Measurements from ENCODE around the gene UBE2O. TPM values are rescaled to one million over a fixed set of nuclear protein-coding genes. Genes with fewer than 3 reads are reported as not detected.

Gene UBE2O
- total RNA-seq, 1 donor from 2014 or later: 27.1 TPM

- ATAC-seq: no peak
- no peak for DNase-seq (ENCODE audit: low spot score)
- intact Hi-C loops (cut with DNase I): loop anchor here (5.0 kb wide), 1 partner anchor 37 kb away; no protein-coding TSS in a partner anchor
These were observed 17.2 kb upstream of the UBE2O start for GRCh38 chr17:76469991-76470739.

- intact Hi-C loops (cut with DNase I): loop anchor here (5.0 kb wide), 1 partner anchor 38 kb away; no protein-coding TSS in a partner anchor
- DNase-seq (ENCODE audit: low spot score) (no peak), ATAC-seq (no peak)
These were observed 16.4 kb upstream of the UBE2O start for GRCh38 chr17:76469076-76469990.

- DNase-seq (ENCODE audit: low spot score) (no peak), ATAC-seq (no peak)
- intact Hi-C loops (cut with DNase I): loop anchor here (5.0 kb wide), 1 partner anchor 39 kb away; no protein-coding TSS in a partner anchor
These were observed 15.7 kb upstream of the UBE2O start for GRCh38 chr17:76468634-76469010.

GRCh38 chr17:76467809-76468633 lies 15.1 kb upstream of the UBE2O start:
- DNase-seq (ENCODE audit: low spot score) (no peak), ATAC-seq (no peak)
- intact Hi-C loops (cut with DNase I): loop anchor here (5.0 kb wide), 1 partner anchor 39 kb away; no protein-coding TSS in a partner anchor

GRCh38 chr17:76467366-76467765 lies 14.4 kb upstream of the UBE2O start, which contains the start of gene AANAT:
TSS of gene AANAT (plus strand) at chr17:76467603. CDS start at chr17:76468747, 1,144 bp downstream.
- DNase-seq (ENCODE audit: low spot score) (no peak), ATAC-seq (no peak)
- intact Hi-C loops (cut with DNase I): loop anchor here (5.0 kb wide), 1 partner anchor 40 kb away; no protein-coding TSS in a partner anchor

- ATAC-seq (no peak), DNase-seq (ENCODE audit: low spot score) (no peak)
- intact Hi-C loops (cut with DNase I): loop anchor here (5.0 kb wide), 1 partner anchor 41 kb away; no protein-coding TSS in a partner anchor
These were observed 13.8 kb upstream of the UBE2O start for GRCh38 chr17:76466775-76467130.

- no peak for DNase-seq (ENCODE audit: low spot score)
- intact Hi-C loops (cut with DNase I): no loop called here
- ATAC-seq: no peak
These were observed 9.8 kb upstream of the UBE2O start for GRCh38 chr17:76462556-76463290.

GRCh38 chr17:76461765-76462555 lies 9.0 kb upstream of the UBE2O start:
- ATAC-seq (no peak), DNase-seq (ENCODE audit: low spot score) (no peak)
- intact Hi-C loops (cut with DNase I): no loop called here

- DNase-seq (ENCODE audit: low spot score): no peak
- ATAC-seq: no peak
- intact Hi-C loops (cut with DNase I): no loop called here
These were observed 6.7 kb upstream of the UBE2O start for GRCh38 chr17:76459674-76460073.

GRCh38 chr17:76458580-76459490 lies 5.9 kb upstream of the UBE2O start:
- intact Hi-C loops (cut with DNase I): no loop called here
- ATAC-seq (peak; percentile 31), DNase-seq (ENCODE audit: low spot score) (no peak)

GRCh38 chr17:76453431-76453743 lies 435 bp upstream of the UBE2O start:
- DNase-seq (ENCODE audit: low spot score): no peak
- ATAC-seq: no peak
- intact Hi-C loops (cut with DNase I): no loop called here

- ATAC-seq (no peak), DNase-seq (ENCODE audit: low spot score) (no peak)
- intact Hi-C loops (cut with DNase I): no loop called here
These were observed 759 bp downstream of the UBE2O start for GRCh38 chr17:76452127-76452659.

GRCh38 chr17:76451506-76451905 lies 1.4 kb downstream of the UBE2O start:
- intact Hi-C loops (cut with DNase I): no loop called here
- ATAC-seq: no peak
- DNase-seq (ENCODE audit: low spot score): no peak

GRCh38 chr17:76449126-76449525 lies 3.8 kb downstream of the UBE2O start:
- intact Hi-C loops (cut with DNase I): no loop called here
- no peak for ATAC-seq
- no peak for DNase-seq (ENCODE audit: low spot score)

GRCh38 chr17:76447931-76448652 lies 4.9 kb downstream of the UBE2O start:
- no peak for ATAC-seq
- intact Hi-C loops (cut with DNase I): no loop called here
- DNase-seq (ENCODE audit: low spot score): no peak
